GM19099 (cell line): ENCODE data around the gene MKI67.

ENCODE experiments used
- POLR2A ChIP-seq: IDR thresholded peaks from 3 replicates; pipeline ENCODE4 v1.6.1; 2011; ENCODE audit warnings: low read depth; ENCODE audit not compliant: insufficient read length; ENCODE audit errors: extremely low read depth

MKI67 gene

DNA sequence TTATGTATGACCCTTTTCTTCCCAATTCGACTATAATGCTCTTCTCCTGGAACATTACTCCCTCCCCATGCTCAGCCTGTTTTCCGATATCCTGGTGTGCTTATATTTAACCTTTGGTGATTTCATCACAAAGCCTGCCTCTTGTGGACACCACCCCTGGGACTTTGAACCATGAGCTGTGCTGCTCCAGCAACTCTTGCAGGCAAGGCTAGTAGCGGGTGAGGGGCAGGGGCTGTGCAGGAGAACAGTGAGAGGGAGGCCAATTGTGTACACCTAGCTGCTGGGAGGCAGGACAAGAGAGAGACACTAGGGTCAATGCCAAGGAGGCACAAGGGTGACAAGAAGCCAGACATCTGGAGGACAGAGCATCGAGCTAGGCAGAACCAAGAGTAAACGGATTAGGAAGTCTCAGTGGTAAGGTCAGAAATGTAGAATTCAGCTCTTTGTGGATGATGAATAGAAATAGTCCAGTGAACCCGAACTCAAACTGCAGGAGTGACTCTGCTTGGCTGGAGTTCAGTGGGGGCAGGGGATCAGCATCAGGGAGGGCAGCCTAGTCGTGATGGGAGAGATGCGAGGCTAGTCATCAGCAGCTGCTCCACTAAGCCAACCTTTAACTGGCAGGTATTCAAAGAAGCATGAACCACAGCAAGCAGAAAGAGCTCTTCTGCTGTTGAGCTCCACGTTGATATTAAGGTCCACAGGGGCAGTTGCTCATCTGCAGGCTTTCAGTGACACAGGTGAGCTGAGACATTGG is 31.0 kb upstream of the MKI67 start:
- TF ChIP-seq POLR2A, result no peak

DNA sequence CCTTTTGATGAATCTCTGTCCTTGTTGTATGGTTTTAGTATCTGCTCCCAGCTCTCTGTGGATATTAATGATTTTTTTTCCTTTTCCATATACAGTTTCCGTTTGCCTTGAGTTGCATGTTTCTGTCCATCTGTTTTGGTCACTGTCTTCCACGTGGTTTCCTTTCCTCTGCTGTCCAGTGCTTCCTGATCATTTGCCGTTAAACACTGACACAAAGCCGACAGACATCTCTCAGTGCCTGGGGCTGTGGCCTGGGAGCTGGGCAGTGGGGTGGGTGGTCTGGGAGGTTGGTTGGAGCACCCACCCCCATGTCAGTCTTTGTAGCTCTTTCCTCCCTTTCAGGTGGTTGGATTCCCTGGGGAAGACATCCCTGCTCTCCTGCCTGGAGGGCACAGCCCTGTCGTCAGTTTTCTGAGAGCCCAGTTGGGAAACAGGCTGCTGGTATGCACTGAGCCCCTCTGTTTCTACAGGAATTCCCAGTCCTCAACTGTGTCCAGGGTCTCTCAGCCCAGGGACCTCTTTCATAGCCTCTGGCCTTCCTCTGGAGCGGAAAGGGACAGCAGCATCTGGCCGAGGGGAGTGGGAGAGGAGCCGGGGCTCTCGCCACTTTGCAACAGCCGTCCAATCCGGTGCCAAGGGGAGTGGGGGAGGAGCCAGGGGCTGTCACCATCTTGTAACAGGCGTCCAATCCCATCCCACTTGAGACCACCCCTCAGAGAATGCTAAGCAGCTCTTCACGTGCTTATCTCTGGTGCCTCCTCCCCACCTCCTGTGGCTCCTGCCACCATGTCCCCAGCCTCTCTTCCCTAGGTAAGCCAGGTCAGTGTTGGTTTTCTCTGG is 26.7 kb upstream of the MKI67 start:
- TF ChIP-seq POLR2A, result no peak

DNA sequence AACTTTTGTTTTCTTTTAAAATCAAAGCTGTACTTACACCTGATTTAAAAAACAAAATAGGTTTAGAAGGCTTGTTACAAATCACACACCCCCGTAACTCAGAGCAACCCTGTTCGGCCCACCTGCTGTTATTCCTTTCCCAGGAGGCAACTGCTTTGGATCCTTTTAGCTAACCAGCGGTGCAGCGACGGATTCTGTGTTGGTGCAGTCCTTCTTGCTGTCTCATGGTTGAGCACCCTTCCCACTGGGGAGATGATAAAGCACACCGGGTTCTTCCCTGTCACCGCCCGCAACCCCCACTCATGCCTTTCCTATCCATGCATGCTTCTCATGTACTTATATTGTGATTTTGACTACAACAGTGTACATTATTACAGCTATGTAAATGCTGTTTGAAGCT is 24.8 kb upstream of the MKI67 start:
- TF ChIP-seq POLR2A, result no peak

DNA sequence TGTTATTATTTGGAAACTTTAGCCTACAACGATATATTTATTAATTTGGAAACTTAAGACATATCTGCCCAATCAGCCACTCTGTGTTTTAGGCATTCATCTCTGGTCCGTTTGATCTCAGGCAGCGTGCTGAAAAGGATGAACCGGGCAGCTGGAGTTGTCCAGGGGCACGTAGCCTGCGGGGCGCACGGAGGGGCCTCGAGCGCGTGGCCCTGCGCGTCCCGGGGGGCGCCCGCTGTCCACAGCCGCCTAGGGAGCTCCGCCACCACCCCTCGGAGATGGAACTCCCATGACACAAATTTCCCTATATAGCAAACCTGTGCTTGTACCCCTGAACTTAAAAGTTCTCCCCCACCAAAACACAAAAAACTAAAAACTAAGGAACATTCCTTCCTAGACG is 24.3 kb upstream of the MKI67 start:
- no peak for TF ChIP-seq POLR2A

DNA sequence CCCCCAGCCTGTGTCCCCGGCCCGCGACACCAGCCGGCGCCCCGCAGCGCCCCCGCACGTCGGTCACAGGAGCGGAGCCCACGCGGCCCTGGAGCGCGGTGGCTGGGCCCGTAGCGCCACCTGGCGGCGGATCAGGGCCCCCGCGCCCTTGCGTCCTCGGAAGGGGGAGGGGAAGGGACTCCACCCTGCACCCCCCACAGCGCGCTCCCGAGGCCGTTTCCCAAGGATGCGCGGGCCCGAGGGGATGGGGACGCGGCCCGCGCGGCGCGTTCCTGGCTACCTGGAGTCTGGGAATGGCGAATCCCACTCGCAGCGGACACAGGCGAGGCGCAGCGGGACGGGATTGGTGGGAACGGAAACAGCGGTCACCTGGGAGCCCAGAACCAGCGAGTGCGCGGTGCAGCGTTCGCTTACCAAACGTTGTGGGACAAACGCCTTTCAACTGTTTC is 23.8 kb upstream of the MKI67 start:
- TF ChIP-seq POLR2A, result no peak

DNA sequence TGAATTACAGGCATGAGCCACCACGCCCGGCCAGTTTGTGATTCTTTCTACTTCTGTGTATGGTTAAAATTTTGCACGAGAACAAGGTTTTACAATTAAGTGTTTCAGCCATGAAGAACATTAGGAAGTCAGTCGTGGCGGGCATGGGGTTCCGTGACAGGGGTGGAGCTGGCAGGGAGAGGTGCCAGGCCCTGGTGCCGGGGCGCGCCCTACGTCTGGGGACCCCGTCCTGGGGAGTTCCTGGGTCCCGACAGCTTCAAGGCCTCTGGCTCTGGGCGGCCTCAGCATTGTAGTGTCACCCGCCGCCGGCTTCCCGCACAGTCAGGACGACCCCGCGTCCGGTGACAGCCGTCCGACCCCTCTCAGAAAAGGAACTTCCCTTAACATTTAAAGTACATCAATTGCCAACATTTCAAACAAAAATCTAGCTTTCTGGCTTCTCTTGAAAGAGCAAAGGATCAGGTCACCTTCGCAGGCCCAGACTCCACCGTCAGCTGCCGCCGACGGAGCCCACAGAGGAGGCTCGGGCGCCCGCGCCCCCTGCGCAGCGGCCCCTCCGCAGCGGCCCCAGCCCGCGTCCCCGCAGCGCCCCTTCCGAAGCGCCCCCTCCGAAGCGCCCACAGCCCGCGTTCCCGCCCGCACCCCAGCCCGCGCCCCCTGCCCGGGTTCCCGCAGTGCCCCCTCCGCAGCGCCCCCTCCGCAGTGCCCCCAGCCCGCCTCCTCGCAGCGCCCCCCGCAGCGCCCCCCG is 23.2 kb upstream of the MKI67 start:
- no peak for TF ChIP-seq POLR2A

DNA sequence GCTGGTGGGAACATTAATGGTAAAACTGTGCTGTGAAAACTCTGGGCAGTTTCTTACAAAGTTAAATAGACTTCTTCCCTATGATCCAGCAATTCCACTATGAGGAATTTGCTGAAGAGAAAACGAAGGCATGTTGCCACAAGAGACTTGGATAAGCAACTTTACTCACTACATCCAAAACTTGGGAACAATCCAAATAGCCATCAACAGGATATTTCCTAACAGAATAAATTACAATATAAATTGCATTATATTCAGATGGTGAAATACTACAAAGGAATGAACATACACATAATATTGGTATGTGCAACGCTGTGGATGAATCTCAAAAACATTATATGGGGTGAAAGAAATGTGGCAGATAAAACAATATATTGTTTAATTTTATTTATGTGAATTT is 21.4 kb upstream of the MKI67 start:
- no peak for TF ChIP-seq POLR2A

DNA sequence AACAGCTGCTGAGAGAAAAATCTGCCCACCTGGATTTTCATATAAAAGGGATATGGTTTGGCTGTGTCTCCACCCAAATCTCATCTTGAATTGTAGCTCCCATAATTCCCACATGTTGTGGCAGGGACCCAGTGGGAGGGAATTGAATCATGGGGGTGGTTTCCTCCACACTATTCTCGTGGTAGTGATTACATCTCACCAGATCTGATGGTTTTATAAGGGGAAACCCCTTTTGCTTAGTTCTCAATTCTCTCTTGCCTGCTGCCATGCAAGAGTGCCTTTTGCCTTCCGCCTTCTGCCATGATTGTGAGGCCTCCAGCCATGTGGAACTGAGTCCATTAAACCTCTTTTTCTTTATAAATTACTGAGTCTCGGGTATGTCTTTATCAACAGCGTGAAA is 20.8 kb upstream of the MKI67 start:
- no peak for TF ChIP-seq POLR2A

DNA sequence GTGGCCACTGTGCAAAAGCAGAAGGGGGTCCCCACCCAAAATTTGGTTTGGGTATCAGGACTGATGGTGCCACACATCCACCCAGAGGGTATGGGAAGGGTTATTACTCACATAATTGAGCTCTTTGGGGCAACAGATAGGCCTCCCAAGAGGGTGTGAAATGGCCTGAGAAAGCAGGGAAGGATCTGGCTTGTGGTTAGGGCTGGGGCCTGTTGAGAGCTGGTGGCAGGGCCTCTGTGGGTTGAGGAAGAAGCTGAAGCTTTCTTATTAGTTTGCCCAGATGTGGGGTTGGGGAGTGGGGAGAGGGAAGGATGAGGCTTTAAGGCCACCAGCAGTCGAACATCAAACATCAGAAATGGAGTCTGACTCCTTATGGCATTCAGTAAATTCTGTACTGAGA is 18.3 kb upstream of the MKI67 start:
- TF ChIP-seq POLR2A, result no peak

DNA sequence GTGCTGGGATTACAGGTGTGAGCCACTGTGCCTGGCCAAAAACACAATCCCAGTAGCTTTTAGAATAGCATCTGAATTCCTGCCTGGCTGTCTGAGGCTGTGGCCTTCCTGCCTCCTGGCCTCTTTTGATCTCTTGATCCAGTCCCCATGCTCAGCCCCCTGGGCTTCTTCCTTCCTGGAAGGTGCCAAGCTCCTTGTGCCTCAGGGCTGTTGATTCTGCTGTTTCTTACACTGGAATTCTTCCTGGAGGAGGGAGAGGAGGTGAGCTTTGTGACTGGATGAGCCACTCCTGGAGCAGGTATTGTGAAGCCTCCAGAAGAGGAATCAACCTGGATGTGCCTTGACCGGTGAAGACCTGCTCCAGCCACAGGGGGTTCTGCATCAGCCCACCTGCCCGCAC is 17.3 kb upstream of the MKI67 start:
- TF ChIP-seq POLR2A, result no peak

DNA sequence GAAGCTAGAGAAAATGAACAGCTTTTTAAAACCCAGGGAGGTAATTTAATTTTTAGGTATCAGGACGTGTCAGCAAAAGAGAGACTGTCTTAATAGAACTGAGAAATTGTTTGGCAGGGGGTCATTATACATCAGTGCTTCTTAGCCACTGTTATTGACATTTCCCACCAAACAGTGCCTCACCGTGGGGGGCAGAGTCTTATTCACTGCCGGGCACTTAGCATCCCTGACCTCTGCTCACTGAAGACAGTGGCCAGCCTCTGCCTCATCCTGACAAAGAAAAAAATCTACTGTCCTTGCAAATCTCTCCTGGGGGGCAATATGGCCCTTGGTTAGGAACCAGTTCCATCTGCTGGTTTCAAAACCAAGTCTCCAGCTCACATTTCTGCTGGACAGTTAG is 14.2 kb upstream of the MKI67 start:
- TF ChIP-seq POLR2A, result no peak

DNA sequence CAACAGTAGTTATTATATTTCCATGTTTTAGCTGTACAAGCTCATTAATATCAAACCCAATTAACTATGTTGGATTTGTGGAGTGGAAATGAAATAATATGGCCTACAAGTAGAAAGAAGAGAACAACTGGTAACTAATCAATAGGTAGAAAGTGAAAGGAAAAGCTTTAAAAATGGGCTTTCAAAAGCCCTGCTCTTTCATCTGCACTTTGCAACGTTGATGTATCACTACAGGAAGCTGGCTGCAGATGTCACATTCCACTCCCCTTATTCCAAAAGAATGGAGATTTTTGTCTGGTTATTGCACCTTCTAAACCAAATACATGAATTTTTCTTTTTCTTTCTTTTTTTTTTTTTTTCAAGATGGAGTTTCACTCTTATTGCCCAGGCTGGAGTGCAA is 11.7 kb upstream of the MKI67 start:
- TF ChIP-seq POLR2A, result no peak

DNA sequence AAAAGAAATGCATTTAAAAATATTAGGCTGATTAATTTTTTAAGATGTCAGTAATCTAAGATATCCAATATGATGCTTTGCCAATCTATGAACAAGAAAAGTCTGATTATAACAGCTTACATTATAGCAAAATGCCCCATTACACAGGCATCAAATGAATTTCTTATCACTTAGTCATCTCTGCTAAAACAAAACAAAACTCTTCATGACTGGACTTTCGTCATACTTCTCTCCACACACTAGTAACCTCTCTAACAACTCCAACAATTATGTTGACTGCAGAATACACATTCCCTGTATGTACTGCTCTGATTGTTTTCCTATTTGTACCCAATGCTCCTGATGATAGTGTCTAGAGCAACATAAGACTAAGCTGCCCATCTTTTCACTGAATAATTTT is 3.8 kb upstream of the MKI67 start:
- no peak for TF ChIP-seq POLR2A

DNA sequence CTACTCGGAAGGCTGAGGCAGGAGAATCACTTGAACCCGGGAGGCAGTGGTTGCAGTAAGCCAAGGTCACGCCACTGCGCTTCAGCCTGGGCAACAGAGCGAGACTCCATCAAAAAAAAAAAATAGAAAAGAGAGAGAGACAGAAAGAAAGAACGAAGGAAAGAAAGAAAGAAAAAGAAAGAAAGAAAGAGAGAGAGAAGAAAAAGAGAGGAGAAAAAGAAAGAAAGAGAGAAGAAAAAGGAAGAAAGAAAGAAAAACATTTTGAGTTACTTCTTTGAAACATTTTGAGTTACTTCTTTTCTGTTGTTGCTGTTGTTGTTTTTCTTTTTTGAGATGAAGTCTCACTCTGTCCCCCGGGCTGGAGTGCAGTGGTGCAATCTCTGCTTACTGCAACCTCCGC is 2.4 kb upstream of the MKI67 start:
- TF ChIP-seq POLR2A, result no peak

DNA sequence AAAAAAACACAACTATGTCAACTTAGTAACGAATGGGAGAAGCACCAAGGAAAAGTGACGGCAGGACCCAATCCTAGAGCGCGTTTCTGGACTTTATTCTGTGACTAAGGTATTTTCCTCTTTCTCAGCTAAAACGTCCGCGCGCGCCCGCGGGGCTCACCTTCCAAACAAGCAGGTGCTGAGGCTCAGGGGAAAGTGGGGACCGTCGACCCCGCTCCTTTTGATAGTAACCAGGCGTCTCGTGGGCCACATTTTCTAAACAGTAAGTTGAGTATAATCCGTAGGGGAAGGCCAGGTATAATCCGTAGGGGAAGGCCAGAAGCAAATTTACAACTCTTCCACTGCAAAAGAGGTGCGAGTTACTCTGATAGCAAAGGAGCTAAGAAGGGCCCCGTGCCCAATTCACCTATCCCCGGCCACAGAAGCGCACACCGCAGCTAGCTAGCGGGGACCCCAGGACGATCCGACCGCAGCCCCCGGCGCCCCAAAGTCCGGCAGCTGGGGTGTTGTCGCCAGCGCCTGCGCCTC is 743 bp downstream of the MKI67 start:
- no peak for TF ChIP-seq POLR2A
